SU-DHL-6 (cell line): ENCODE measurements around the gene DLEU7.

ENCODE experiments used
- EZH2phosphoT487 ChIP-seq: fragments of 200-600 bp; sonication (generic), shearing (Covaris generic); conservative IDR thresholded peaks from 2 replicates; pipeline ENCODE4 v1.6.1; 2018; ENCODE audit warnings: mild to moderate bottlenecking, antibody characterized with exemption, low read length, moderate library complexity, mixed read lengths
- TF ChIP-seq, protein P1 (sequence below): fragments of 200-600 bp; sonication (generic); IDR thresholded peaks from one replicate; pipeline ENCODE4 v1.5.1; 2017; ENCODE audit warnings: antibody characterized with exemption, mild to moderate bottlenecking, low read length, moderate library complexity; ENCODE audit not compliant: insufficient read depth, poor library complexity, severe bottlenecking

DNA sequence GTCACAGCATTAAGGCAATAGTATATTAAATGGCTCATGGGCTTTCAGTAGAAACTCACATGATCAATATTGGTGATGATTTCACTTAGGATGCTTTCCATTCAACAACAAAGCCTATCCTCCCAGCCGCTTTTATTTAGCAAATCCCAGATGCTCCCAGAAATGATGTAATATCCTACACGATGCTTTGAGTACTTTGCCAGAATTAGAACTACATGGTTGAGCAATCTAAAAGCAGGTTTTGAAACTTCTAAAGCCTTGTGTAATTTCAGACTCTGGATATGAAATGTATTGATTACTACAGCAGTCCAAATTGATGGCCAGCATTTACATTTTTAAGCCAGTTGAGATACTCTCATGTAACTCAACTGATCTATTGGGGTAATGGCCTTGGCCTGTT, 13.6 kb downstream of the DLEU7 start:
- TF ChIP-seq, protein P1, sequence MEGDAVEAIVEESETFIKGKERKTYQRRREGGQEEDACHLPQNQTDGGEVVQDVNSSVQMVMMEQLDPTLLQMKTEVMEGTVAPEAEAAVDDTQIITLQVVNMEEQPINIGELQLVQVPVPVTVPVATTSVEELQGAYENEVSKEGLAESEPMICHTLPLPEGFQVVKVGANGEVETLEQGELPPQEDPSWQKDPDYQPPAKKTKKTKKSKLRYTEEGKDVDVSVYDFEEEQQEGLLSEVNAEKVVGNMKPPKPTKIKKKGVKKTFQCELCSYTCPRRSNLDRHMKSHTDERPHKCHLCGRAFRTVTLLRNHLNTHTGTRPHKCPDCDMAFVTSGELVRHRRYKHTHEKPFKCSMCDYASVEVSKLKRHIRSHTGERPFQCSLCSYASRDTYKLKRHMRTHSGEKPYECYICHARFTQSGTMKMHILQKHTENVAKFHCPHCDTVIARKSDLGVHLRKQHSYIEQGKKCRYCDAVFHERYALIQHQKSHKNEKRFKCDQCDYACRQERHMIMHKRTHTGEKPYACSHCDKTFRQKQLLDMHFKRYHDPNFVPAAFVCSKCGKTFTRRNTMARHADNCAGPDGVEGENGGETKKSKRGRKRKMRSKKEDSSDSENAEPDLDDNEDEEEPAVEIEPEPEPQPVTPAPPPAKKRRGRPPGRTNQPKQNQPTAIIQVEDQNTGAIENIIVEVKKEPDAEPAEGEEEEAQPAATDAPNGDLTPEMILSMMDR, result no peak
- TF ChIP-seq EZH2phosphoT487, result no peak
